Heart left ventricle (tissue), 16 donors: ENCODE data around the gene OR2D2. TPM values are rescaled to one million over a fixed set of nuclear protein-coding genes. Genes with fewer than 3 reads are reported as not detected.
"Not testable (repeated sequence)": the region's sequence is repeated elsewhere in the genome, so short reads cannot be mapped to it uniquely, and the experiment has no call there.

Experiments
- ATAC-seq, 4 donors: fragments of 200-7000 bp; cut with Tn5 transposase; one replicate each; pipeline ENCODE4 v1.9.1; 2020 to 2022; ENCODE audit warnings: moderate library complexity in 4 of 4, mild to moderate bottlenecking in 3 of 4, moderate number of reproducible peaks in 1 of 4
- DNase-seq, 5 donors: peaks; one replicate each; pipeline ENCODE4 v3.0.0-alpha.2; 2020
- H3K27ac ChIP-seq, 12 donors: fragments of 200-600 bp; sonication (generic) in 4 of 12; one replicate each; pipeline versions ENCODE4 v1.5.0 to v1.8.0; 2016 to 2022; ENCODE audit warnings: mild to moderate bottlenecking in 2 of 12
- H3K27me3 ChIP-seq, 9 donors: fragments of 200-600 bp; sonication (generic) in 2 of 9; one replicate each; pipeline versions ENCODE4 v1.5.1 to v1.8.0; 2016 to 2022; ENCODE audit warnings: mild to moderate bottlenecking in 3 of 9
- H3K36me3 ChIP-seq, 9 donors: fragments of 200-600 bp; sonication (generic) in 2 of 9; one replicate each; pipeline versions ENCODE4 v1.5.0 to v1.8.0; 2018 to 2022; ENCODE audit warnings: mild to moderate bottlenecking in 2 of 9
- H3K4me1 ChIP-seq, 12 donors: fragments of 200-600 bp; sonication (generic) in 4 of 12; one replicate each; pipeline versions ENCODE4 v1.5.0 to v1.8.0; 2016 to 2022; ENCODE audit warnings: mild to moderate bottlenecking in 3 of 12
- H3K4me3 ChIP-seq, 12 donors: fragments of 200-600 bp; sonication (generic) in 4 of 12; one replicate each; pipeline versions ENCODE4 v1.5.0 to v1.8.0; 2017 to 2022; ENCODE audit warnings: mild to moderate bottlenecking in 9 of 12, moderate library complexity in 4 of 12
- H3K9me3 ChIP-seq, 12 donors: fragments of 200-600 bp; sonication (generic) in 4 of 12; one replicate each; pipeline versions ENCODE4 v1.5.0 to v1.8.0; 2016 to 2022; ENCODE audit warnings: mild to moderate bottlenecking in 1 of 12
- POLR2A ChIP-seq, 2 donors: fragments of 450-650 bp; IDR thresholded peaks; one replicate each; pipeline ENCODE4 v1.6.1; 2017; ENCODE audit warnings: antibody characterized with exemption in 2 of 2, mild to moderate bottlenecking in 2 of 2, moderate library complexity in 2 of 2
- WGBS, 4 donors: extraction: QIAGEN DNeasy Blood & Tissue Kit in 2 of 4; methylation state at CpG; one replicate each; pipeline versions ENCODE4 v1.1.5 to v1.1.7; 2013 to 2018; 5-methylcytosine and 5-hydroxymethylcytosine counted together
- intact Hi-C, 10 donors: fragments of 100-400 bp; cut with DNase I; formaldehyde crosslinking; loops; one replicate each; pipeline versions ENCODE4 v1.11.1 to v1.14.2; 2022
- polyA plus RNA-seq, 2 donors: library from polyadenylated mRNA; stranded (reverse); fragments of 200-250 nt; gene quantifications; one replicate each; pipeline ENCODE4 v1.2.3, GENCODE V29; 2013
- total RNA-seq, 9 donors: library from RNA; depleted of rRNA in 2 of 9; stranded (reverse); fragments of >200 nt in 2 of 9; fragmentation: NEBNext Ultra II Directional in 3 of 9; extraction: Animal tissue kit (Norgen Biotek cat#: 25700) in 3 of 9; gene quantifications; one replicate each; pipeline versions ENCODE4 v1.1.0 to v1.2.4, GENCODE V29; 2016 to 2023
- TF ChIP-seq, protein P1 (sequence below), 12 donors: fragments of 200-600 bp; sonication (generic) in 4 of 12; IDR thresholded peaks; one replicate each; pipeline versions ENCODE4 v1.5.0 to v1.8.0; 2018 to 2022; ENCODE audit warnings: antibody characterized with exemption in 12 of 12, mild to moderate bottlenecking in 5 of 12
- donor health status: ischemic (EF 13 %, LVEDD 7.1; RV severe dilation, severe dysfunction).
- donor health status: healthy with polysubstance abuse.
- donor health status: DM: no; HTN: yes; CAD: no.
- donor health status: DM: no; HTN: no; CAD: no.
- donor health status: ischemic (EF 25% LVEDD 6.9; RV normal size, moderate dysfunction).
- donor health status: ischemic (EF 25% LVEDD 5.7; RV mildly dilated, moderate dysfunction).
- donor health status: healthy.
- donor health status: DM: yes; HTN: yes; CAD: no.
- donor health status: ischemic (EF 35%, LVEDD 5.7; RV mildly dilated, moderate dysfunction).
- donor health status: nonischemic (EF 11% LVEDD 7.7; RV severe dilation, severe dysfunction).
- donor health status: DM: yes; HTN: yes; CAD: no.
- donor health status: PGD.
- donor health status: ischemic (EF 29% LVEDD 5.4; RV normal size, mild dysfunction).
- donor health status: nonischemic (EF 23%, LVEDD 6.1; RV moderate dilation, normal function).

OR2D2 gene
- total and polyA plus RNA-seq, 11 donors, result not detected

DNA sequence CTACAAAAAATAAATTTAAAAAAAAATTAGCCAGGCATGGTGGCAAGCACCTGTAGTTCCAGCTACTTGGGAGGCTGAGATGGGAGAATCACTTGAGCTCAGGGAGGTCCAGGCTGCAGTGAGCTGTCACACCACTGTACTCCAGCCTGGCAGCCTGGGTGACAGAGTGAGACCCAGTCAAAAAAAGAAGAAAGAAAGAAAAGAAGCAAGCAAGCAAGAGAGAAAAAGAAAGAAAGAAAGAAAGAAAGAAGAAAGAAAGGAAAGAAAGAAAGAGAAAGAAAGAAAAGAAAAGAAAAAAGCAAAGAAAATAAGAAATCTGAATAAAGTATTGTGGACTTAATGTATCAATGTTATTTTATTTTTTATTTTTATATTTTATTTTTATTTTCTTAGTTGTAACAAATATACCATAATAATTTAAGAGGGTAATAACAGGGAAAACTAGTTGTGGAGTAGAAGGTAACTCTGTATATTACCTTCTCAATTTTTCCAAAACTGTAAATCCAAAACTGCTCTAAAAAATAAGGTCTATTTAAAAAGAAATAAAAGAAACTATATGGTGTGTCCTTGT, 32.8 kb upstream of the OR2D2 start:
- intact Hi-C loops, result no loop called here
- no peaks in the 10 kb centered on the region for H3K36me3 ChIP-seq
- peaks cover 0 to 24% (median 0%) of the 10 kb centered on the region in 9 donors for H3K27me3 ChIP-seq
- H3K4me1 ChIP-seq, result peaks cover 0 to 12% (median 5%) of the 10 kb centered on the region in 12 donors
- ATAC-seq, result no peak
- TF ChIP-seq, protein P1, sequence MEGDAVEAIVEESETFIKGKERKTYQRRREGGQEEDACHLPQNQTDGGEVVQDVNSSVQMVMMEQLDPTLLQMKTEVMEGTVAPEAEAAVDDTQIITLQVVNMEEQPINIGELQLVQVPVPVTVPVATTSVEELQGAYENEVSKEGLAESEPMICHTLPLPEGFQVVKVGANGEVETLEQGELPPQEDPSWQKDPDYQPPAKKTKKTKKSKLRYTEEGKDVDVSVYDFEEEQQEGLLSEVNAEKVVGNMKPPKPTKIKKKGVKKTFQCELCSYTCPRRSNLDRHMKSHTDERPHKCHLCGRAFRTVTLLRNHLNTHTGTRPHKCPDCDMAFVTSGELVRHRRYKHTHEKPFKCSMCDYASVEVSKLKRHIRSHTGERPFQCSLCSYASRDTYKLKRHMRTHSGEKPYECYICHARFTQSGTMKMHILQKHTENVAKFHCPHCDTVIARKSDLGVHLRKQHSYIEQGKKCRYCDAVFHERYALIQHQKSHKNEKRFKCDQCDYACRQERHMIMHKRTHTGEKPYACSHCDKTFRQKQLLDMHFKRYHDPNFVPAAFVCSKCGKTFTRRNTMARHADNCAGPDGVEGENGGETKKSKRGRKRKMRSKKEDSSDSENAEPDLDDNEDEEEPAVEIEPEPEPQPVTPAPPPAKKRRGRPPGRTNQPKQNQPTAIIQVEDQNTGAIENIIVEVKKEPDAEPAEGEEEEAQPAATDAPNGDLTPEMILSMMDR (IDR thresholded peaks at IDR 0.05), result no peak
- TF ChIP-seq POLR2A (IDR thresholded peaks at IDR 0.05), result no peak
- H3K27ac ChIP-seq, result no peak overlapping the region
- H3K9me3 ChIP-seq, result no peaks in the 10 kb centered on the region
- H3K4me3 ChIP-seq, result no peak overlapping the region
- DNase-seq, result no peak

DNA sequence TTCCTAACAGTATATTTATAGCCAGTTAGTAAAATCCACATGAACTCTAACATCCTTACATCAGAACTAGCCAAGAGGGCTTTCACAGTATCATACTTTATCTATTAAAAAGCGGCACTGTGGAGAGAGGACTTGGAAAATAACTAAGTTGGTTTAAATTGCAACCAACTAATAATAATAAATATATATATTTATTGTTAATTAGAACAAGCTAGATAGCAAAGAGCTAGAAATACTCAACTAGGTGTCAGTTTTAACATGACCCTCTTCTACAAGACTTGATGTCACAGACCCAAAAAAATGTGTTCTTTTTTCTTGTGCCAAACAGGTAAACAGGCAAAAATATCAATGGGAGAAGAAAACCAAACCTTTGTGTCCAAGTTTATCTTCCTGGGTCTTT, 28.4 kb upstream of the OR2D2 start, which contains the start of gene OR2D3:
TSS of gene OR2D3 (plus strand) at position 301 of the 400 bp plus-strand sequence. CDS start at position 301, 0 bp downstream.
- no peak within 1 kb of the TSS for H3K4me3 ChIP-seq
- H3K27me3 ChIP-seq, result no peaks in the 10 kb centered on the region
- H3K9me3 ChIP-seq, result peaks cover 0 to 6% (median 0%) of the 10 kb centered on the region in 12 donors
- no peaks in the 10 kb centered on the region for H3K4me1 ChIP-seq
- no peaks in the 10 kb centered on the region for H3K36me3 ChIP-seq
- WGBS, 4 donors, result 85 to 97% (median 93%) methylated on average over 1 of the region's 1 CpG
- DNase-seq (no peak), ATAC-seq (no peak)
- H3K27ac ChIP-seq, result no peak within 1 kb of the TSS
- intact Hi-C loops, result no loop called here
- TF ChIP-seq POLR2A (IDR thresholded peaks at IDR 0.05), result no peak
- TF ChIP-seq, protein P1 (IDR thresholded peaks at IDR 0.05), result no peak

DNA sequence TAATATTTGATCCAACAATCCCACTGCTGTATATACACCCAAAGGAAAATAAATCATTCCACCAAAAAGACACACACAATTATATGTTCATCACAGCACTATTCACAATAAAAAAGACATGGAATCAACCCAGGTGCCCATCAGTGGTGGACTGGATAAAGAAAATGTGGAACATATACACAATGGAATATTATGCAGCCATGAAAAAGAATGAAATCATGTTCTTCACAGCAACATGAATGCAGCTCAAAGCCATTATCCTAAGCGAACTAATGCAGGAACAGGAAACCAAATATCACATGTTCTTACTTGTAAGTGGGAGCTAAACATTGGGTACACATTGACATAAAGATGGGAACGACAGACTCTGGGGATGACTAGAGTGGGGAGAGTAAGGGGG, 27.4 kb upstream of the OR2D2 start:
- WGBS, 4 donors, result 21 to 60% (median 46%) methylated on average over 2 of the region's 2 CpGs
- intact Hi-C loops, result no loop called here
- no peak overlapping the region for H3K27ac ChIP-seq
- no peaks in the 10 kb centered on the region for H3K4me1 ChIP-seq
- H3K9me3 ChIP-seq, result peaks cover 0 to 6% (median 0%) of the 10 kb centered on the region in 12 donors
- TF ChIP-seq POLR2A (IDR thresholded peaks at IDR 0.05), result no peak
- no peaks in the 10 kb centered on the region for H3K27me3 ChIP-seq
- DNase-seq (no peak), ATAC-seq (no peak)
- H3K36me3 ChIP-seq, result no peaks in the 10 kb centered on the region
- no peak overlapping the region for H3K4me3 ChIP-seq

DNA sequence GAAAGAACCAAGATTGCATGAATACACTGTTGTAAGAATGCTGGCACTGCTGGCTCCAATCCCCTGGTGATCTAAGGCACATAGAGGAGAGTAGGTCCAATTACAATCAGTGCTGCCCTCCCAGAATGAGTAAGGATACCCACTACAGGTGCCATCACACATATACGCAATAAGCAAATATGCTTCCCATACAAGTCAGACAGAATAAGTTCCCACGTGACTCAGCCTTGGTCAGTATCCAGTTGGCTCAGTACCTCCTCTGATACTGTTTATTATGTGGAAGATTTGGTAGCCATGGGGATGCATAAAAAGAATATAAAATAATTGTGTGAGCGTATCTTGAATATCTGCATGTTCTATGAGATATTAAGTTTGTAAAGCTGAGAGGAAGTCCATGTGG, 19.6 kb upstream of the OR2D2 start:
- Histone ChIP-seq H3K9me3 (no peaks in the 10 kb centered on the region), H3K27ac (no peak overlapping the region), H3K4me3 (no peak overlapping the region), H3K27me3 (no peaks in the 10 kb centered on the region), H3K4me1 (no peaks in the 10 kb centered on the region), H3K36me3 (no peaks in the 10 kb centered on the region)
- DNase-seq (no peak), ATAC-seq (no peak)
- WGBS, 4 donors, result 46 to 65% (median 63%) methylated on average over 3 of the region's 3 CpGs
- TF ChIP-seq, protein P1 (IDR thresholded peaks at IDR 0.05), result no peak
- no peak for TF ChIP-seq POLR2A (IDR thresholded peaks at IDR 0.05)
- intact Hi-C loops, result no loop called here

DNA sequence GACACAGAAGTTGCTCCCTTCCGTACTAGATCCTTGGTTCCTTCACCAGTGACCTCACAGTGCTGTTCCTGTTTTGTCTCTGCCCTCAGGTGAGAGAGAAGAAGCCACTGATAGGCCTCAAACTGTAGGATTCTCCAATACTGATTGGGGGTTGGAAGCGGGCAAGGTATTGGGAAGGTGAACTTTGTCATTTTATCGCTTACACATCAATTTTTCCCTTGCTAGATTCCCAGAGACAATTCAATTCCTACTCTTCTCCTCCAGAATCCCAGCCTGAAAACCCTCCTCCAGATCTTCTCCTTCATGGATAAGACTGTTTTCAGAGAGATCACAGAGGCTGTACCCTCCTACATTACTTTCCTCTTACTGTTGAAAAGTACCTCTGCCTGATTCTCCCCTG, 19.1 kb upstream of the OR2D2 start:
- TF ChIP-seq POLR2A (IDR thresholded peaks at IDR 0.05), result no peak
- TF ChIP-seq, protein P1 (IDR thresholded peaks at IDR 0.05), result no peak
- ATAC-seq (no peak), DNase-seq (no peak)
- intact Hi-C loops, result no loop called here
- Histone ChIP-seq H3K4me3 (no peak overlapping the region), H3K27ac (no peak overlapping the region), H3K27me3 (no peaks in the 10 kb centered on the region), H3K36me3 (no peaks in the 10 kb centered on the region), H3K4me1 (no peaks in the 10 kb centered on the region), H3K9me3 (no peaks in the 10 kb centered on the region)
- 88 to 95% (median 90%) methylated on average over 3 of the region's 3 CpGs for WGBS, 4 donors

DNA sequence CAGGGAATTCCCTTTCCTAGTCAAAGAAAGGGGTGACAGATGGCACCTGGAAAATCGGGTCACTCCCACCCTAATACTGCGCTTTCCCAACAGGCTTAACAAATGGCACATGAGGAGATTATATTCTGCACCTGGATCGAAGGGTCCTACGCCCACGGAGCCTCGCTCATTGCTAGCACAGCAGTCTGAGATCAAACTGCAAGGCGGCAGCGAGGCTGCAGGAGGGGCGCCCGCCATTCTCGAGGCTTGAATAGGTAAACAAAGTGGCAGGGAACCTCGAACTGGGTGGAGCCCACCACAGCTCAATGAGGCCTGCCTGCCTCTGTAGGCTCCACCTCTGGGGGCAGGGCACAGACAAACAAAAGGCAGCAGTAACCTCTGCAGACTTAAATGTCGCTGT, 12.5 kb upstream of the OR2D2 start:
- H3K27ac ChIP-seq, H3K9me3 ChIP-seq, DNase-seq, H3K4me3 ChIP-seq, intact Hi-C loops, ATAC-seq, H3K36me3 ChIP-seq, H3K4me1 ChIP-seq, H3K27me3 ChIP-seq: not testable (repeated sequence)
- 80 to 94% (median 87%) methylated on average over 13 of the region's 13 CpGs for WGBS, 4 donors
